Esophagus muscularis mucosa (tissue), 4 donors: ENCODE data around the gene TTC17. TPM values are rescaled to one million over a fixed set of nuclear protein-coding genes. Genes with fewer than 3 reads are reported as not detected.

ENCODE experiments used
- DNase-seq: peaks from one replicate; pipeline ENCODE4 v3.0.0-alpha.2; 2017; ENCODE audit errors: extremely low spot score
- H3K27ac ChIP-seq, 4 donors: fragments of 200-600 bp; sonication (generic); replicated peaks in 1 of 4; 1 replicate in 3 of 4; 2 replicates in 1 of 4; pipeline ENCODE4 v1.5.1; 2016 to 2019; ENCODE audit warnings: mild to moderate bottlenecking in 1 of 4
- H3K27me3 ChIP-seq, 4 donors: fragments of 200-600 bp; sonication (generic); one replicate each; pipeline versions ENCODE4 v1.5.1 to v1.6.0; 2016 to 2019
- H3K36me3 ChIP-seq, 4 donors: fragments of 200-600 bp; sonication (generic); one replicate each; pipeline ENCODE4 v1.5.1; 2016 to 2019
- H3K4me1 ChIP-seq, 4 donors: fragments of 200-600 bp; sonication (generic); one replicate each; pipeline ENCODE4 v1.5.1; 2016 to 2019
- H3K4me3 ChIP-seq, 4 donors: fragments of 200-600 bp; sonication (generic); 1 replicate in 2 of 4; 2 replicates in 2 of 4; pipeline ENCODE4 v1.5.1; 2016 to 2019; ENCODE audit warnings: mild to moderate bottlenecking in 4 of 4, moderate library complexity in 1 of 4
- H3K9me3 ChIP-seq, 4 donors: fragments of 200-600 bp; sonication (generic); 1 replicate in 3 of 4; 2 replicates in 1 of 4; pipeline ENCODE4 v1.5.1; 2016 to 2019
- CTCF ChIP-seq, 3 experiments: fragments of 200-600 bp in 2 of 3; fragments of 450-650 bp in 1 of 3; sonication (generic) in 2 of 3; IDR thresholded peaks; one replicate each; pipeline ENCODE4 v1.5.1; 2017 to 2019; ENCODE audit warnings: antibody characterized with exemption in 3 of 3, mild to moderate bottlenecking in 2 of 3, moderate library complexity in 1 of 3
- EP300 ChIP-seq: sonication (generic); formaldehyde crosslinking; IDR thresholded peaks from one replicate; pipeline ENCODE4 v1.6.1; 2017; ENCODE audit warnings: antibody characterized with exemption
- POLR2A ChIP-seq: fragments of 450-650 bp; IDR thresholded peaks from one replicate; pipeline ENCODE4 v1.6.1; 2017; ENCODE audit warnings: antibody characterized with exemption, moderate library complexity, mild to moderate bottlenecking, low read depth
- POLR2AphosphoS5 ChIP-seq, 2 donors: sonication (generic); formaldehyde crosslinking; IDR thresholded peaks; one replicate each; pipeline ENCODE4 v1.6.1; 2017; ENCODE audit warnings: antibody characterized with exemption in 2 of 2
- WGBS: methylation state at CpG from one replicate; pipeline ENCODE4 v1.1.5; 2018; 5-methylcytosine and 5-hydroxymethylcytosine counted together
- intact Hi-C: fragments of 100-400 bp; cut with DNase I; formaldehyde crosslinking; loops from one replicate; pipeline ENCODE4 v1.15.1; 2023
- total RNA-seq, 4 donors: library from RNA; depleted of rRNA; stranded (reverse); fragments of >200 nt; gene quantifications; one replicate each; pipeline versions ENCODE4 v1.1.0 to v1.2.1, GENCODE V29; 2016

TTC17 gene
- total RNA-seq, 4 donors from 2014 or later: 45.3 to 73.5 (median 56.1) TPM

- Histone ChIP-seq H3K9me3 (peaks cover 0 to 8% (median 3%) of the 10 kb centered on the region in 4 donors), H3K4me3 (no peak overlapping the region), H3K27ac (no peak overlapping the region), H3K27me3 (no peaks in the 10 kb centered on the region), H3K36me3 (peaks cover 4 to 45% (median 15%) of the 10 kb centered on the region in 4 donors), H3K4me1 (no peaks in the 10 kb centered on the region)
- intact Hi-C loops: no loop called here
- DNase-seq: no peak
- TF ChIP-seq POLR2A (no peak), EP300 (no peak), CTCF (IDR thresholded peaks at IDR 0.05) (no peak), POLR2AphosphoS5 (IDR thresholded peaks at IDR 0.05) (no peak)
- WGBS: 92% methylated on average over 6 of the region's 6 CpGs
Observed at GRCh38 chr11:43486141-43486540, 127.4 kb downstream of the TTC17 start.

- Histone ChIP-seq H3K36me3 (peaks cover 14 to 72% (median 49%) of the 10 kb centered on the region in 4 donors), H3K9me3 (no peaks in the 10 kb centered on the region), H3K27me3 (no peaks in the 10 kb centered on the region), H3K4me1 (no peaks in the 10 kb centered on the region), H3K4me3 (no peak overlapping the region), H3K27ac (no peak overlapping the region)
- WGBS: 85% methylated on average over 2 of the region's 5 CpGs
- TF ChIP-seq POLR2AphosphoS5 (IDR thresholded peaks at IDR 0.05) (no peak), CTCF (IDR thresholded peaks at IDR 0.05) (no peak), EP300 (no peak), POLR2A (no peak)
- intact Hi-C loops: no loop called here
- no peak for DNase-seq
Observed at GRCh38 chr11:43489869-43490465, 131.2 kb downstream of the TTC17 start.

DNA sequence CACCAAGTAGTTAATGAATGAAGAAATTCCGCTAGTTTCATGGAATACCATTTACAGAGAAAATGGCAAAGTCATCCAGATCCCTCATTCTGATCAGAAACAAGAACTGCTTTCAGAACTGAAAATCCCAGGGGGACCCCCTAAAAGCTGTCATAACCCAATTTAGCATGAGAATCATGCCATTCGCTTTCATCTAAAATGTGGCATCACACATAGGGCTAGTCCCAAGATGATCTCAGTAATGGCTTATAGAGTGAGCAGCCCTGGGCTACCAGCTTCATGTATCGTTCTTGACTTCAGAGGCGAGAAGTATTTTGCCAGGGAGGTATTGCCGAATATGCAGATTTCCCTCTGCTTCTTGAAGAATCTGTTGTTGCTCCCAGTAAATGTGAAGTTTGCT, 134.0 kb downstream of the TTC17 start:
- no peak for TF ChIP-seq POLR2AphosphoS5 (IDR thresholded peaks at IDR 0.05)
- no peak for TF ChIP-seq CTCF (IDR thresholded peaks at IDR 0.05)
- Histone ChIP-seq H3K27me3 (no peaks in the 10 kb centered on the region), H3K9me3 (no peaks in the 10 kb centered on the region), H3K4me3 (no peak overlapping the region), H3K36me3 (peaks cover 14 to 68% (median 51%) of the 10 kb centered on the region in 4 donors), H3K27ac (no peak overlapping the region), H3K4me1 (no peaks in the 10 kb centered on the region)
- intact Hi-C loops: no loop called here
- no peak for DNase-seq
- WGBS: 99% methylated on average over 5 of the region's 5 CpGs

GRCh38 chr11:43493431-43493830, 134.7 kb downstream of the TTC17 start:
- intact Hi-C loops: no loop called here
- 81% methylated on average over 5 of the region's 5 CpGs for WGBS
- Histone ChIP-seq H3K36me3 (peaks cover 14 to 65% (median 51%) of the 10 kb centered on the region in 4 donors), H3K27me3 (no peaks in the 10 kb centered on the region), H3K27ac (no peak overlapping the region), H3K4me3 (no peak overlapping the region), H3K9me3 (no peaks in the 10 kb centered on the region), H3K4me1 (no peaks in the 10 kb centered on the region)
- TF ChIP-seq EP300: no peak
- TF ChIP-seq POLR2AphosphoS5 (IDR thresholded peaks at IDR 0.05): no peak
- no peak for TF ChIP-seq POLR2A
- TF ChIP-seq CTCF (IDR thresholded peaks at IDR 0.05): no peak
- no peak for DNase-seq

DNA sequence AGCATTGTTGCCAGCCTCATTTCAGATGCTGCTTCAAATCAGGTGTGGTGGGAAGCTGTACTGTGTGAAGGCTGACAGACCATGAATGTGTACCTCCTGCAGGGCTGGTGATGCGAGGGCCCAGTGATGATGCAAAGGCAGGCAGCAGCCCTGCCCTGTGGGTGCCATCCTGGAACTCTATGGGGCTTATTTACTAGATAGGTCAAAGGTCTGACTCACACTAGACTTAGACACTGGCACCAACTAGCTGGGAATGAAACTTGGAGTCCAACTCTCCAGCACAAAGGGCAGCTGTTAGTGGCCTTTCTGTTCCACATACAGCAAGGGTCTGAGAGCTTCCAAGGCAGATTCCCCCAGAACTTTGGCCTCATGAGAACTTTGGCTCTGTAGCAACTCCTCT, 138.4 kb downstream of the TTC17 start:
- intact Hi-C loops: no loop called here
- H3K4me1 ChIP-seq: no peaks in the 10 kb centered on the region
- no peaks in the 10 kb centered on the region for H3K9me3 ChIP-seq
- WGBS: 100% methylated on average over 1 of the region's 1 CpG
- H3K27ac ChIP-seq: no peak overlapping the region
- DNase-seq: no peak
- peaks cover 5 to 38% (median 28%) of the 10 kb centered on the region in 4 donors for H3K36me3 ChIP-seq
- TF ChIP-seq POLR2AphosphoS5 (IDR thresholded peaks at IDR 0.05): no peak
- TF ChIP-seq POLR2A: no peak
- no peak for TF ChIP-seq EP300
- no peak for TF ChIP-seq CTCF (IDR thresholded peaks at IDR 0.05)
- no peaks in the 10 kb centered on the region for H3K27me3 ChIP-seq
- no peak overlapping the region for H3K4me3 ChIP-seq
